Measurements from ENCODE around the gene WNT2. TPM values are rescaled to one million over a fixed set of nuclear protein-coding genes. Genes with fewer than 3 reads are reported as not detected.

WNT2 gene
- total RNA-seq, 5 donors from 2014 or later (not counting 1 experiment from before 2014, with no cell fraction given): not detected

DNA sequence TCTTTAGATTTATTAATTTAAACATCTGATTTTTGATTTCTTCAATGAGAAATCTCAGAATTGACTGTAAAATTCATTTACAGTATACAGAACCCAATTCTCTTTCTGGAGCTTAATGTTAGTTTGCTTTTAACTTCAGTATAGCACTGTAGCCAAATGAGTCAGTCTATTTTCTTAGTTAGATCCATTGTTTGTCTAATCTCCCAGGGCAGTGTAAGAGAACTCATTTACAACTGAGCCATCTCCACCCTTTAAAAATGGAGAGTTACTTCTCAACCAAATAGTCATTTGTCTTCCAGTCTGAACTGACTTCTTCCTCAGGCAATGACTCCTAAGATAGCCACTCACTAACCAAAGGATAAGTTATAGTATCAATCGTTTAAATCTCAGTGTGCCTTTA is 3.0 kb upstream of the WNT2 start:
- Mint-ChIP-seq H3K27me3 (peaks cover 41 to 47% of the 10 kb centered on the region in 2 donors), H3K9me3 (peaks cover 0 to 7% (median 0%) of the 10 kb centered on the region in 3 donors), H3K4me3 (no peak overlapping the region), H3K27ac (no peak overlapping the region), H3K36me3 (no peaks in the 10 kb centered on the region), H3K4me1 (peaks cover 0 to 7% (median 6%) of the 10 kb centered on the region in 3 donors)
- POLR2A ChIA-PET: no interaction called here
- WGBS (ENCODE audit: insufficient coverage): 90% methylated on average over 1 of the region's 1 CpG
- DNase-seq: no peak
- Histone ChIP-seq H3K27ac (ENCODE audit: low read length) (no peak overlapping the region), H3K36me3 (ENCODE audit: control insufficient read depth in 2 of 2, extremely low read depth in 1 of 2, insufficient read depth in 1 of 2, low read length in 1 of 2) (no peaks in the 10 kb centered on the region), H3K9me3 (no peaks in the 10 kb centered on the region), H3K4me1 (ENCODE audit: control insufficient read depth in 1 of 2, extremely low read depth in 1 of 2, insufficient read depth in 2 of 2, low read length in 2 of 2) (no peaks in the 10 kb centered on the region), H3K4me3 (ENCODE audit: control insufficient read depth in 1 of 2, extremely low read depth in 1 of 2, low read length in 1 of 2) (no peak overlapping the region), H3K27me3 (replicated peaks in 1 of 2; ENCODE audit: control insufficient read depth in 2 of 2, extremely low read depth in 1 of 2, insufficient read depth in 2 of 2, low read length in 1 of 2) (peaks cover 16 to 26% of the 10 kb centered on the region in 2 experiments)
- CTCF ChIA-PET: interaction anchor here in 1 of 2 donors (0.5 kb wide), 1 partner anchor 839 kb away, joined by 4 read pairs; no protein-coding TSS in a partner anchor
- ATAC-seq (replicated peaks in 1 of 4): no peak

GRCh38 chr7:117324960-117325359 is 2.1 kb upstream of the WNT2 start:
- H3K27ac ChIP-seq (ENCODE audit: low read length): no peak overlapping the region
- CTCF ChIA-PET: no interaction called here

GRCh38 chr7:117323851-117324711 is 1.2 kb upstream of the WNT2 start:
- Histone ChIP-seq H3K27ac (ENCODE audit: low read length) (no peak overlapping the region), H3K36me3 (ENCODE audit: control insufficient read depth in 2 of 2, extremely low read depth in 1 of 2, insufficient read depth in 1 of 2, low read length in 1 of 2) (no peaks in the 10 kb centered on the region), H3K9me3 (no peaks in the 10 kb centered on the region), H3K4me1 (ENCODE audit: control insufficient read depth in 1 of 2, extremely low read depth in 1 of 2, insufficient read depth in 2 of 2, low read length in 2 of 2) (no peaks in the 10 kb centered on the region), H3K27me3 (replicated peaks in 1 of 2; ENCODE audit: control insufficient read depth in 2 of 2, extremely low read depth in 1 of 2, insufficient read depth in 2 of 2, low read length in 1 of 2) (peaks cover 17 to 32% of the 10 kb centered on the region in 2 experiments), H3K4me3 (ENCODE audit: control insufficient read depth in 1 of 2, extremely low read depth in 1 of 2, low read length in 1 of 2) (no peak overlapping the region)
- ChIA-PET CTCF (no interaction called here), POLR2A (no interaction called here)
- Mint-ChIP-seq H3K9me3 (peaks cover 0 to 4% (median 0%) of the 10 kb centered on the region in 3 donors), H3K4me1 (peaks cover 0 to 7% (median 6%) of the 10 kb centered on the region in 3 donors), H3K27me3 (peaks cover 51 to 59% of the 10 kb centered on the region in 2 donors), H3K36me3 (no peaks in the 10 kb centered on the region), H3K4me3 (no peak overlapping the region), H3K27ac (no peak overlapping the region)
- WGBS (ENCODE audit: insufficient coverage): 5% methylated on average over 43 of the region's 67 CpGs
- no peak for ATAC-seq (replicated peaks in 1 of 4)
- DNase-seq: no peak

More at GRCh38 chr7:117324960-117325359, 2.1 kb upstream of the WNT2 start:
- Histone ChIP-seq H3K4me1 (ENCODE audit: control insufficient read depth in 1 of 2, extremely low read depth in 1 of 2, insufficient read depth in 2 of 2, low read length in 2 of 2) (no peaks in the 10 kb centered on the region), H3K27me3 (replicated peaks in 1 of 2; ENCODE audit: control insufficient read depth in 2 of 2, extremely low read depth in 1 of 2, insufficient read depth in 2 of 2, low read length in 1 of 2) (peaks cover 17 to 32% of the 10 kb centered on the region in 2 experiments), H3K36me3 (ENCODE audit: control insufficient read depth in 2 of 2, extremely low read depth in 1 of 2, insufficient read depth in 1 of 2, low read length in 1 of 2) (no peaks in the 10 kb centered on the region), H3K4me3 (ENCODE audit: control insufficient read depth in 1 of 2, extremely low read depth in 1 of 2, low read length in 1 of 2) (no peak overlapping the region), H3K9me3 (no peaks in the 10 kb centered on the region)
- Mint-ChIP-seq H3K4me1 (peaks cover 0 to 7% (median 6%) of the 10 kb centered on the region in 3 donors), H3K36me3 (no peaks in the 10 kb centered on the region), H3K4me3 (no peak overlapping the region), H3K9me3 (peaks cover 0 to 4% (median 0%) of the 10 kb centered on the region in 3 donors), H3K27ac (no peak overlapping the region), H3K27me3 (peaks cover 48 to 56% of the 10 kb centered on the region in 2 donors)
- ATAC-seq (replicated peaks in 1 of 4) (no peak), DNase-seq (no peak)
- POLR2A ChIA-PET: no interaction called here
- no CpG with 5 or more reads among the region's 4 CpGs for WGBS (ENCODE audit: insufficient coverage)

DNA sequence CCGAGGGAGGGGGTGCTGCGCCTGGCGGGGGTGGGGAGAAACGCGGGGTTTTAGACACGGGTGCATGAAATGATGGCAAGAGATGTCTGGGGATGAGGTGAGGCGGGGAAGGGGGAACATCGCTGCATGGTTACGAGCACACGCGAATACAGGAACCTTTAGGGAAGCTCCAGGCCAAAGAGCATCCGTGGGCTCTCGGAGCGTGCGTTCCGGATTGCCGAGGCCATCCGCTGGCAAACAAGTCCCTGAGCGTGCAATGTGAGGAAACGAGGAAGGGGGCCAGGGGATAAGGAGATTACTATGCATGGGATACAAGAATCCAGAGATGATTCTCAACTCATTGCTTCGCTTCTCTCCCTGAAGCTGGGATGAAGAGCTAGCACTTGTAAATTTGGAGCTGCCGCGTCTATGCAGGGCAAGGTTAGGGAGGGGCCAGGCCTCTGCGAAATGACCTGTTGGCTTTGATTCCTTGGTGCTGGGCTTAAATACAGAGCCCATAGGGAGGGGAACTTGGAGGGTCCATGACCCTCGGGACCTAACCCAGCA is 520 bp upstream of the WNT2 start:
- H3K36me3 Mint-ChIP-seq: no peaks in the 10 kb centered on the region
- Histone ChIP-seq H3K36me3 (ENCODE audit: control insufficient read depth in 2 of 2, extremely low read depth in 1 of 2, insufficient read depth in 1 of 2, low read length in 1 of 2) (no peaks in the 10 kb centered on the region), H3K4me3 (ENCODE audit: control insufficient read depth in 1 of 2, extremely low read depth in 1 of 2, low read length in 1 of 2) (no peak overlapping the region), H3K27me3 (replicated peaks in 1 of 2; ENCODE audit: control insufficient read depth in 2 of 2, extremely low read depth in 1 of 2, insufficient read depth in 2 of 2, low read length in 1 of 2) (peaks cover 20 to 32% of the 10 kb centered on the region in 2 experiments), H3K27ac (ENCODE audit: low read length) (no peak overlapping the region), H3K9me3 (no peaks in the 10 kb centered on the region), H3K4me1 (ENCODE audit: control insufficient read depth in 1 of 2, extremely low read depth in 1 of 2, insufficient read depth in 2 of 2, low read length in 2 of 2) (no peaks in the 10 kb centered on the region)
- ChIA-PET POLR2A (no interaction called here), CTCF (no interaction called here)
- H3K27ac Mint-ChIP-seq: no peak overlapping the region
- no peaks in the 10 kb centered on the region for H3K9me3 Mint-ChIP-seq
- WGBS (ENCODE audit: insufficient coverage): 7% methylated on average over 24 of the region's 25 CpGs
- H3K4me3 Mint-ChIP-seq: no peak overlapping the region
- ATAC-seq (replicated peaks in 1 of 4) (no peak), DNase-seq (no peak)
- peaks cover 0 to 7% (median 6%) of the 10 kb centered on the region in 3 donors for H3K4me1 Mint-ChIP-seq
- H3K27me3 Mint-ChIP-seq: peaks cover 51 to 65% of the 10 kb centered on the region in 2 donors

DNA sequence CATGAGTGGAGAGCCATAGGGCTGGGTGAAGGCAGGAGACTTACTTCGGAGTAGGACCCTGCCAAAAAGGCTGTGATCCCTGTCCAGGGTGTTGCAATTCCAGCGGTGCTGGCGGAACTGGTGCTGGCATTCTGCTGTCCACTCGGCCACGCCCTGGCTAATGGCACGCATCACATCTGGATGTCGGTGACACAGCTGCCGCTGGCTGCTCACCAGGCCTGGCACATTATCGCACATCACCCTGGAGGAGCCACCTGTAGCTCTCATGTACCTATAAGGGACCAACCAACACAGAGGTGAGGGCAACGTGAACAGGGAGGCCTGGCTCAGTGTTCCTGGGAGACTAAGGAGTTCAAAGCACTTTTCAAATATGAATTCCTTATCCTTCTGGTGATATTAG is 2.3 kb downstream of the WNT2 start:
- Mint-ChIP-seq H3K9me3 (no peaks in the 10 kb centered on the region), H3K27me3 (peaks cover 45 to 56% of the 10 kb centered on the region in 2 donors), H3K4me1 (peaks cover 0 to 7% (median 6%) of the 10 kb centered on the region in 3 donors), H3K36me3 (no peaks in the 10 kb centered on the region), H3K27ac (no peak overlapping the region), H3K4me3 (no peak overlapping the region)
- WGBS (ENCODE audit: insufficient coverage): 90% methylated on average over 9 of the region's 10 CpGs
- ATAC-seq (replicated peaks in 1 of 4) (no peak), DNase-seq (no peak)
- H3K4me3 ChIP-seq (ENCODE audit: control insufficient read depth in 1 of 2, extremely low read depth in 1 of 2, low read length in 1 of 2): no peak overlapping the region
- H3K9me3 ChIP-seq: no peaks in the 10 kb centered on the region
- ChIA-PET CTCF (no interaction called here), POLR2A (no interaction called here)
- peaks cover 21 to 32% of the 10 kb centered on the region in 2 experiments for H3K27me3 ChIP-seq (replicated peaks in 1 of 2; ENCODE audit: control insufficient read depth in 2 of 2, extremely low read depth in 1 of 2, insufficient read depth in 2 of 2, low read length in 1 of 2)
- no peaks in the 10 kb centered on the region for H3K36me3 ChIP-seq (ENCODE audit: control insufficient read depth in 2 of 2, extremely low read depth in 1 of 2, insufficient read depth in 1 of 2, low read length in 1 of 2)
- no peaks in the 10 kb centered on the region for H3K4me1 ChIP-seq (ENCODE audit: control insufficient read depth in 1 of 2, extremely low read depth in 1 of 2, insufficient read depth in 2 of 2, low read length in 2 of 2)
- H3K27ac ChIP-seq (ENCODE audit: low read length): no peak overlapping the region

DNA sequence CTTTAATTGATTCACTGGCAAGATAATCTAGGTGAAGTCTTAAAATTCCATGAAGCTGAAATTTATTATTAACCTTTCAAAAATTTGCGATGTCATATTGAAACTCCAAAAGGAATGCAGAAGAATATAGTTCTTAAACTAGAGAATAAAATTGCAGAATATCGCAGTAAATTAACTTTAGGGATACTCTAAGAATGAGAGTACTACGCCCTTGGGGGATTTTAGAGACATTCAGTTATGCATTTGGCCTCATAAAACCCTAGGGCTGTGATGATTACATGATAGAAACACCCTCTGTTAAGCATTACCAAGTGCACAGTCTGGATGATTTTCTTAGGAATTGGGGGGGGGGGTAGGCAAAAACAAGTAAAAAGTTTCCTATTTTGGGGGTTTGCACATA is 3.7 kb downstream of the WNT2 start:
- Mint-ChIP-seq H3K9me3 (no peaks in the 10 kb centered on the region), H3K27ac (no peak overlapping the region), H3K27me3 (peaks cover 36 to 47% of the 10 kb centered on the region in 2 donors), H3K36me3 (no peaks in the 10 kb centered on the region), H3K4me3 (no peak overlapping the region), H3K4me1 (peaks cover 0 to 7% (median 6%) of the 10 kb centered on the region in 3 donors)
- no peaks in the 10 kb centered on the region for H3K9me3 ChIP-seq
- DNase-seq (no peak), ATAC-seq (replicated peaks in 1 of 4) (no peak)
- no CpG with 5 or more reads among the region's 3 CpGs for WGBS (ENCODE audit: insufficient coverage)
- ChIA-PET POLR2A (no interaction called here), CTCF (no interaction called here)
- H3K4me3 ChIP-seq (ENCODE audit: control insufficient read depth in 1 of 2, extremely low read depth in 1 of 2, low read length in 1 of 2): no peak overlapping the region
- H3K27me3 ChIP-seq (replicated peaks in 1 of 2; ENCODE audit: control insufficient read depth in 2 of 2, extremely low read depth in 1 of 2, insufficient read depth in 2 of 2, low read length in 1 of 2): peaks cover 16 to 26% of the 10 kb centered on the region in 2 experiments
- no peak overlapping the region for H3K27ac ChIP-seq (ENCODE audit: low read length)
- H3K36me3 ChIP-seq (ENCODE audit: control insufficient read depth in 2 of 2, extremely low read depth in 1 of 2, insufficient read depth in 1 of 2, low read length in 1 of 2): no peaks in the 10 kb centered on the region
- H3K4me1 ChIP-seq (ENCODE audit: control insufficient read depth in 1 of 2, extremely low read depth in 1 of 2, insufficient read depth in 2 of 2, low read length in 2 of 2): no peaks in the 10 kb centered on the region

All from T-cell (primary cell).